Astrocyte of the cerebellum (primary cell): ENCODE results near the gene UROS.

Source experiments
- DNase-seq: peaks from one replicate; pipeline ENCODE4 v3.0.0-alpha.2; 2011; ENCODE audit warnings: low read depth
- H3K4me3 ChIP-seq: 2 replicates; pipeline ENCODE4 v1.5.1; 2011; ENCODE audit warnings: mild to moderate bottlenecking, low read depth, low read length, moderate library complexity
- in situ Hi-C: cut with HindIII; loops from 2 replicates; pipeline ENCODE4 v1.10.0; 2017; ENCODE audit warnings: low sequenced_read_pairs
- TF ChIP-seq, protein P1 (sequence below): IDR thresholded peaks from 2 replicates; pipeline ENCODE4 v1.5.1; 2012; ENCODE audit warnings: low read length, low read depth, moderate library complexity, mild to moderate bottlenecking; ENCODE audit errors: missing control alignments

The UROS gene

DNA sequence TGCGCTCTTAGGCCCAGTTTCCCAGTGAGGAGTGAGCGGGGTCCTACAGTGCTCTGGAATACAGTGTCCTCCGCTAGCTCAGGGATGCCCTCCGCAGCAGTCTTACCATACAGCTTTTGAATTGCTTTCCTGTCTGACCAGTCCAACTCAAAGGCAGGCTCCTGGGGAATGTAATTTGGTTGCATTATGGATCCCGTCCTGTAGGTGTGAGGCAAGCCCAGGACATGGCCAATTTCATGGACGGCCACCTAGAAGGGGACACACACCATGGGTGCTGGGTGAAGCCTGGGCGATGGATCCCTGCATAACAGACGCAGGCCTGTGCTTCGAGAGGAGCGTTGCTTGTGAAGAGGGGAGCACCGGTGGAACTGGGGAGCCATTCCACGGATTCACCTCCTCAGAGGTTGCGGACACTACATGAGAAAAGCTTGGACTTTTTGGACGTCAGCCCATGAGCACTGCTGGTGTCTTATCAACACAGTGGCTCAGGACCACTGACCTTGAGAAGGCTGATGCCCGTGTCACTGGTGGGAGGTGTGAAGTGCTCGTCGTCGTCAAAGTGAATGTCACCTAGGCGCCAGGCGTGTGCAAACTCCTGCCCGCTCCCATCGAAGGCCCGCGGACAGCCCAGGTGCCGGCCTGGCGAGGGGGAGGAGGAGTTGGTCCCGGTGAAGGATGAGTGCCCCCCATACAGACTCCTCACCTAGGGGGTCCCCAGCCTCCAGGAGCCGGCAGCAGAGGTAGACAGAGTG is 50.8 kb downstream of the UROS start:
- H3K4me3 ChIP-seq = no peak overlapping the region
- in situ Hi-C loops = no loop called here
- TF ChIP-seq, protein P1, sequence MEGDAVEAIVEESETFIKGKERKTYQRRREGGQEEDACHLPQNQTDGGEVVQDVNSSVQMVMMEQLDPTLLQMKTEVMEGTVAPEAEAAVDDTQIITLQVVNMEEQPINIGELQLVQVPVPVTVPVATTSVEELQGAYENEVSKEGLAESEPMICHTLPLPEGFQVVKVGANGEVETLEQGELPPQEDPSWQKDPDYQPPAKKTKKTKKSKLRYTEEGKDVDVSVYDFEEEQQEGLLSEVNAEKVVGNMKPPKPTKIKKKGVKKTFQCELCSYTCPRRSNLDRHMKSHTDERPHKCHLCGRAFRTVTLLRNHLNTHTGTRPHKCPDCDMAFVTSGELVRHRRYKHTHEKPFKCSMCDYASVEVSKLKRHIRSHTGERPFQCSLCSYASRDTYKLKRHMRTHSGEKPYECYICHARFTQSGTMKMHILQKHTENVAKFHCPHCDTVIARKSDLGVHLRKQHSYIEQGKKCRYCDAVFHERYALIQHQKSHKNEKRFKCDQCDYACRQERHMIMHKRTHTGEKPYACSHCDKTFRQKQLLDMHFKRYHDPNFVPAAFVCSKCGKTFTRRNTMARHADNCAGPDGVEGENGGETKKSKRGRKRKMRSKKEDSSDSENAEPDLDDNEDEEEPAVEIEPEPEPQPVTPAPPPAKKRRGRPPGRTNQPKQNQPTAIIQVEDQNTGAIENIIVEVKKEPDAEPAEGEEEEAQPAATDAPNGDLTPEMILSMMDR = no peak
- no peak for DNase-seq

DNA sequence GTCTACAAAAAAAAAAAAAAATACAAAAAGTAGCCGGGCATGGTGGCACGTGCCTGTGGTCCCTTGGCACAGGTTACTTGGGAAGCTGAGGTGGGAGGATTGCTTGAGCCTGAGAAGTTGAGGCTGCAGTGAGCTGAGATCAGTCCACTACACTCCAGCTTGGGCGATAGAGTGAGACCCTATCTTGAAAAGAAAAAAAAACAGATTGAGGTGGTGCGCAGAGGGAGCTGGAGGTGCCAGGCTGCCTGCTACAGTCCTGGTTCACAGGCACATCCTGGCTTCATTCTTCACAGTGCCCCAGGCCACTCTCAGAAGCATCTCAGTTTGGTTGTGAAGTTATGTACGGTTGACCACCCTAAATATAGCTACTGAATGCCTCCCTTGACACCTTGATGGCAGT is 52.2 kb downstream of the UROS start:
- no peak overlapping the region for H3K4me3 ChIP-seq
- TF ChIP-seq, protein P1 = no peak

DNA sequence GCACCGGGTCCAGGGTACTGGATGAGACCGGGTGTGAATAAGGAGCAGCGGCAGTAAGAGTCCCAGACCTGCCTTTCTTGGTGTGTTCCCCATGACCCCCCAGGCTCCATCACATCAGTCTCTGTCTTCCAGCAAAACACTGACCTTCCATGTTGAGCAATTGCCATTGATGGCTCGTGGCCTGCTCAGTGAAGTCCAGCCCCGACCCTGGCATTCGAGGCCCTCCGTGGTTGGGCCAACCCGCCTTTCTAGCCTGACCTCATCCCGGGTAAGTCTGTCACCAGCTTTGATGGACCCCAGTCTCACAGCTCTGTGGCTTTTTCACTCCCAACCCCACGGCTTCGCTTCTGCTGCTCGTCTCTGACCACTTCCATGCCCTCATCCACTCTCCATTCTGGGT is 53.9 kb downstream of the UROS start:
- TF ChIP-seq, protein P1 = no peak
- in situ Hi-C loops = no loop called here
- DNase-seq = no peak
- no peak overlapping the region for H3K4me3 ChIP-seq

More for the DNA sequence above, 52.2 kb downstream of the UROS start:
- in situ Hi-C loops = no loop called here
- no peak for DNase-seq

DNA sequence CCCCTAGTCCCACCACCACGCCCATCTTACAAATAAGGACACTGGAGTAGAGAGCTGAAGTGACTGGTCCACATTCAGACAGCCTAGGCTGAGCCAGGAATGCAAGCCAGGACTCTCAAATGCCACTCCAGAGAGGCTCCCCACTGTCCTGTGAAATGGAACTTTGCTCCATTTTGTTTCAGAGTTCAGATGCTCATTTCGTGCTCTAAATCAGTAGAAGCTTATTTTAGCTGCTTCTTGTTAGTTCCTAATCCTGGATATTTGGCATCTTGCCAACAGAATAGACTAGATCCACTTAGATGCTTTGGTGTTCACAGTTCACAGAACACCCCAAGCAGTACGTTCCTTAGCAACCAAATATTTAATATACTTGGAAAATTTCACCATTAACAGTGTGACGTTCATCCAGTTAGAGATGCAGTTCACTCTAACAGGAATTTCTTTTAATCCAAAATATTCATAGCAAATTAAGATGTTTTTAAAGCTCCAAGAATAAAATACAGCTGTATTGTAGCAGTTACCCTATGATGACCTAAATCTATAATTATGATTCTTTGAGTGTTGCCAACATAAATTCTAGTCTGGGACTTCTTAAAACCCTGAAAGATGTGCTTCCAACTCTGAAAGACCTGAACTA is 54.7 kb downstream of the UROS start:
- no peak overlapping the region for H3K4me3 ChIP-seq
- peak; percentile 19 for DNase-seq
- in situ Hi-C loops = no loop called here
- TF ChIP-seq, protein P1 = no peak

DNA sequence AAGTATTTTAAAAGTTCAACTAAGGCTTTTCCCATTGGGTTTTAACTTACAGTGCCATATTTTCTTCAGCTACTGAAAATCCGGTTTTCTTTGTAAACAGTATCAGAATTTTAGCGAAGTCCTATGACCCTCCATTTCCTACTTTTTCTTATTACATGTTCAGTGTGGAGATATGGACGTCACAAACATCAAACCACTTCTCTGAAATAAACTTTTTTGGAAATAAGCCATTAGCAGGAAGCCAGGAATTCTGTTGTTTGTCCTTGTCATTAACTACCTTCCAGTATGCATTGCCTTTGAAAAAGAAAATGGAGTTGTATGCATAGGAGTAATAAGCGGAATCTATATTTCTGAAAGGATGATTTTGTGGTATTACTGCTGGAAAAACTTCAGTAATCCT is 56.5 kb downstream of the UROS start:
- no peak overlapping the region for H3K4me3 ChIP-seq
- in situ Hi-C loops = no loop called here
- TF ChIP-seq, protein P1 = no peak
- no peak for DNase-seq

DNA sequence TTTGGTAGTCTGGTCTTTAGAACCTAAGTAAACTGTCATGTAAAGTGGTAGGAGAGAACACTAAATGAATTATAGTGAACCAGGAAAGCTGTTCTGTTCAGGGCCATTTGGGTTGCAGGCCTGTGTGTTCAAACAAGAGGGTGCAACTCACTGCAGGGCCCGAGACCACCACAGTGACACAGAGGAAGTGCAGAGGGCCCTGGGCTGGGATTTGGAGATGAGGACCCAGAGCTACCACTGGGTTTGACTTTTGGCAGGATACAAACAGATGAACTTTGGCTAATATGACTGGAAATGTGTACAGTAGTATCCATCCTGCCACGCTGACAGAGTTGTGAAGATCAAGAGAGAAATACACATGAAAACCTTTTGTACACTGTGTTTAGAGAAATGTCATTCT is 57.2 kb downstream of the UROS start:
- no peak overlapping the region for H3K4me3 ChIP-seq
- in situ Hi-C loops = no loop called here
- DNase-seq = no peak
- TF ChIP-seq, protein P1 = no peak
